ENCODE results near the gene MGRN1.

Gene MGRN1

GRCh38 chr16:4677390-4677789 lies 52.8 kb downstream of the MGRN1 start:
- no peak for DNase-seq

GRCh38 chr16:4677994-4678393 lies 53.4 kb downstream of the MGRN1 start:
- no peak for DNase-seq

- no peak for DNase-seq
These were observed 54.0 kb downstream of the MGRN1 start for GRCh38 chr16:4678596-4678995.

- no peak for DNase-seq
These were observed 54.7 kb downstream of the MGRN1 start for GRCh38 chr16:4679156-4679849.

GRCh38 chr16:4679850-4680636 lies 55.4 kb downstream of the MGRN1 start:
- no peak for DNase-seq

- DNase-seq, result no peak
These were observed 56.2 kb downstream of the MGRN1 start for GRCh38 chr16:4680673-4681470.

- no peak for DNase-seq
These were observed 57.0 kb downstream of the MGRN1 start for GRCh38 chr16:4681471-4682083.

GRCh38 chr16:4682084-4682591 lies 57.5 kb downstream of the MGRN1 start:
- DNase-seq, result no peak

- DNase-seq, result no peak
These were observed 58.1 kb downstream of the MGRN1 start for GRCh38 chr16:4682616-4683254.

- no peak for DNase-seq
These were observed 58.8 kb downstream of the MGRN1 start for GRCh38 chr16:4683255-4684057.

- DNase-seq, result no peak
These were observed 59.6 kb downstream of the MGRN1 start for GRCh38 chr16:4684058-4684715.

GRCh38 chr16:4684763-4685162 lies 60.1 kb downstream of the MGRN1 start:
- DNase-seq, result no peak

GRCh38 chr16:4685292-4685691 lies 60.7 kb downstream of the MGRN1 start:
- DNase-seq, result no peak

GRCh38 chr16:4685776-4686496 lies 61.3 kb downstream of the MGRN1 start:
- no peak for DNase-seq

GRCh38 chr16:4686497-4687210 lies 62.0 kb downstream of the MGRN1 start:
- no peak for DNase-seq

- DNase-seq, result no peak
These were observed 62.8 kb downstream of the MGRN1 start for GRCh38 chr16:4687416-4687815.

GRCh38 chr16:4687946-4688673 lies 63.5 kb downstream of the MGRN1 start:
- DNase-seq, result no peak

- no peak for DNase-seq
These were observed 64.0 kb downstream of the MGRN1 start for GRCh38 chr16:4688674-4689045.

GRCh38 chr16:4689091-4689671 lies 64.6 kb downstream of the MGRN1 start:
- no peak for DNase-seq

Measured in SW 1271 (cell line).